Measurements from ENCODE around the gene HLA-B.

DNA sequence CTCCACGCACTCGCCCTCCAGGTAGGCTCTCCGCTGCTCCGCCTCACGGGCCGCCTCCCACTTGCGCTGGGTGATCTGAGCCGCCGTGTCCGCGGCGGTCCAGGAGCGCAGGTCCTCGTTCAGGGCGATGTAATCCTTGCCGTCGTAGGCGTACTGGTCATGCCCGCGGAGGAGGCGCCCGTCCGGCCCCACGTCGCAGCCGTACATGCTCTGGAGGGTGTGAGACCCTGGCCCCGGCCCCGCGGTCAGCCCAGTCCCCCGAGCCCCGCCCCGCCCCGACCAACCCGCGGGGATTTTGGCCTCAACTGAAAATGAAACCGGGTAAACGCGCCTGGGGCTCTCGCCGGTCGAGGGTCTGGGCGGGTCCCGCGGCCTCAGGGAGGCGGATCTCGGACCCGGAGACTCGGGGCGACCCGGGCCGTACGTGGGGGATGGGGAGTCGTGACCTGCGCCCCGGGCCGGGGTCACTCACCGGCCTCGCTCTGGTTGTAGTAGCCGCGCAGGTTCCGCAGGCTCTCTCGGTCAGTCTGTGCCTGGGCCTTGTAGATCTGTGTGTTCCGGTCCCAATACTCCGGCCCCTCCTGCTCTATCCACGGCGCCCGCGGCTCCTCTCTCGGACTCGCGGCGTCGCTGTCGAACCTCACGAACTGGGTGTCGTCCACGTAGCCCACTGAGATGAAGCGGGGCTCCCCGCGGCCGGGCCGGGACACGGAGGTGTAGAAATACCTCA, 598 bp downstream of the HLA-B start:
- TF ChIP-seq, protein P1, sequence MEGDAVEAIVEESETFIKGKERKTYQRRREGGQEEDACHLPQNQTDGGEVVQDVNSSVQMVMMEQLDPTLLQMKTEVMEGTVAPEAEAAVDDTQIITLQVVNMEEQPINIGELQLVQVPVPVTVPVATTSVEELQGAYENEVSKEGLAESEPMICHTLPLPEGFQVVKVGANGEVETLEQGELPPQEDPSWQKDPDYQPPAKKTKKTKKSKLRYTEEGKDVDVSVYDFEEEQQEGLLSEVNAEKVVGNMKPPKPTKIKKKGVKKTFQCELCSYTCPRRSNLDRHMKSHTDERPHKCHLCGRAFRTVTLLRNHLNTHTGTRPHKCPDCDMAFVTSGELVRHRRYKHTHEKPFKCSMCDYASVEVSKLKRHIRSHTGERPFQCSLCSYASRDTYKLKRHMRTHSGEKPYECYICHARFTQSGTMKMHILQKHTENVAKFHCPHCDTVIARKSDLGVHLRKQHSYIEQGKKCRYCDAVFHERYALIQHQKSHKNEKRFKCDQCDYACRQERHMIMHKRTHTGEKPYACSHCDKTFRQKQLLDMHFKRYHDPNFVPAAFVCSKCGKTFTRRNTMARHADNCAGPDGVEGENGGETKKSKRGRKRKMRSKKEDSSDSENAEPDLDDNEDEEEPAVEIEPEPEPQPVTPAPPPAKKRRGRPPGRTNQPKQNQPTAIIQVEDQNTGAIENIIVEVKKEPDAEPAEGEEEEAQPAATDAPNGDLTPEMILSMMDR (conservative IDR thresholded peaks at IDR 0.05; ENCODE audit: low read depth, low read length), result no peak
- TF ChIP-seq EZH2phosphoT487 (IDR thresholded peaks at IDR 0.05; ENCODE audit: borderline replicate concordance, low read length), result no peak

Data from PC-3 (cell line).